ENCODE results near the gene MYO5A.

GRCh38 chr15:52480990-52481389, 47.7 kb downstream of the MYO5A start:
- TF ChIP-seq REST (IDR thresholded peaks at IDR 0.05; ENCODE audit: insufficient replicate concordance, low read depth): no peak
- TF ChIP-seq POLR2AphosphoS5 (IDR thresholded peaks at IDR 0.05; ENCODE audit: low read depth): no peak
- no peak for TF ChIP-seq CTCF (IDR thresholded peaks at IDR 0.05; ENCODE audit: insufficient read depth, low read length)
